Liver (tissue), 3 donors: Measurements from ENCODE around the gene ACOT11.

Experiments used
- FOXA1 ChIP-seq: IDR thresholded peaks from 2 replicates; pipeline ENCODE4 v1.6.1; 2016; ENCODE audit warnings: antibody characterized with exemption
- JUND ChIP-seq, 2 donors: IDR thresholded peaks; 2 replicates each; pipeline ENCODE4 v1.6.1; 2016; ENCODE audit warnings: antibody characterized with exemption in 2 of 2
- NR2F2 ChIP-seq: IDR thresholded peaks from 2 replicates; pipeline ENCODE4 v1.6.1; 2016; ENCODE audit warnings: antibody characterized with exemption
- TAF1 ChIP-seq: conservative IDR thresholded peaks from 2 replicates; pipeline ENCODE4 v1.6.1; 2016; ENCODE audit warnings: antibody characterized with exemption, mild to moderate bottlenecking
- TF ChIP-seq, protein P1 (sequence below): IDR thresholded peaks from 2 replicates; pipeline ENCODE4 v1.6.1; 2016; ENCODE audit warnings: antibody characterized with exemption, mild to moderate bottlenecking
- TF ChIP-seq, protein P2 (sequence below): fragments of 150-350 bp; IDR thresholded peaks from 2 replicates; pipeline ENCODE4 v1.5.1; 2017; ENCODE audit warnings: improper control_type of control experiment, low read depth, low read length; ENCODE audit not compliant: missing input control
- donor health status: healthy.
- donor health status: healthy.

DNA sequence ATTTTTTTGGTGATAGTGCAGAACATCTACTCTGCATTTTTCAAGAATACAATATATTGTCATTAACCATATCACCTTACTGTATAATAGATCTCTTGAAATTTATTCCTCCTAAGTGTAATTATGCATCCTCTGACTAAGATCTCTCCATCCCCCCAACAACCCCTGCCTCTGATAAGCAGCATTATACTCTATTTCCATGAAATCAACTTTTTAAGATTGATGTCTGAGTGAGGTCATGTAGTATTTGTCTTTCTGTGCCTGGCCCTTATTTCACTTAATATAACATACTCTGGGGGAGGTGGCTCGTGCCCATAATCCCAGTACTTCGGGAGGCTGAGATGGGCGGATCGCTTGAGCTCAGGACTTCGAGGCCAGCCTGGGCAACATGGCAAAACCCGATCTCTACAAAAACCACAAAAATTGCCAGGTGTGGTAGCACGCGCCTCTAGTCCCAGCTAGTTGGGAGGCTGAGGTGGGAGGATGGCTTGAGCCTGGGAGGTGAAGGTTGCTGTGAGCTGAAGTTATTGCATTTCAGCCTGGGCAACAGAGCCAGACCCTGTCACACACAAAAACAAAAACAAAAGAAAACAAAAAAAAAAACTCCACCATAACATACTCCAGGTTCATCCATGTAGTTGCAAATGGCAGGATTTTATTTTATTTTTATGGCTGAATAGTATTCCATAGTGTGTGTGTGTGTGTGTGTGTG is 5.7 kb downstream of the ACOT11 start:
- no peak for TF ChIP-seq NR2F2
- no peak for TF ChIP-seq FOXA1
- TF ChIP-seq, protein P1, sequence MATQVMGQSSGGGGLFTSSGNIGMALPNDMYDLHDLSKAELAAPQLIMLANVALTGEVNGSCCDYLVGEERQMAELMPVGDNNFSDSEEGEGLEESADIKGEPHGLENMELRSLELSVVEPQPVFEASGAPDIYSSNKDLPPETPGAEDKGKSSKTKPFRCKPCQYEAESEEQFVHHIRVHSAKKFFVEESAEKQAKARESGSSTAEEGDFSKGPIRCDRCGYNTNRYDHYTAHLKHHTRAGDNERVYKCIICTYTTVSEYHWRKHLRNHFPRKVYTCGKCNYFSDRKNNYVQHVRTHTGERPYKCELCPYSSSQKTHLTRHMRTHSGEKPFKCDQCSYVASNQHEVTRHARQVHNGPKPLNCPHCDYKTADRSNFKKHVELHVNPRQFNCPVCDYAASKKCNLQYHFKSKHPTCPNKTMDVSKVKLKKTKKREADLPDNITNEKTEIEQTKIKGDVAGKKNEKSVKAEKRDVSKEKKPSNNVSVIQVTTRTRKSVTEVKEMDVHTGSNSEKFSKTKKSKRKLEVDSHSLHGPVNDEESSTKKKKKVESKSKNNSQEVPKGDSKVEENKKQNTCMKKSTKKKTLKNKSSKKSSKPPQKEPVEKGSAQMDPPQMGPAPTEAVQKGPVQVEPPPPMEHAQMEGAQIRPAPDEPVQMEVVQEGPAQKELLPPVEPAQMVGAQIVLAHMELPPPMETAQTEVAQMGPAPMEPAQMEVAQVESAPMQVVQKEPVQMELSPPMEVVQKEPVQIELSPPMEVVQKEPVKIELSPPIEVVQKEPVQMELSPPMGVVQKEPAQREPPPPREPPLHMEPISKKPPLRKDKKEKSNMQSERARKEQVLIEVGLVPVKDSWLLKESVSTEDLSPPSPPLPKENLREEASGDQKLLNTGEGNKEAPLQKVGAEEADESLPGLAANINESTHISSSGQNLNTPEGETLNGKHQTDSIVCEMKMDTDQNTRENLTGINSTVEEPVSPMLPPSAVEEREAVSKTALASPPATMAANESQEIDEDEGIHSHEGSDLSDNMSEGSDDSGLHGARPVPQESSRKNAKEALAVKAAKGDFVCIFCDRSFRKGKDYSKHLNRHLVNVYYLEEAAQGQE, result no peak
- no peak for TF ChIP-seq TAF1
- no peak for TF ChIP-seq JUND (IDR thresholded peaks at IDR 0.05)
- TF ChIP-seq, protein P2, sequence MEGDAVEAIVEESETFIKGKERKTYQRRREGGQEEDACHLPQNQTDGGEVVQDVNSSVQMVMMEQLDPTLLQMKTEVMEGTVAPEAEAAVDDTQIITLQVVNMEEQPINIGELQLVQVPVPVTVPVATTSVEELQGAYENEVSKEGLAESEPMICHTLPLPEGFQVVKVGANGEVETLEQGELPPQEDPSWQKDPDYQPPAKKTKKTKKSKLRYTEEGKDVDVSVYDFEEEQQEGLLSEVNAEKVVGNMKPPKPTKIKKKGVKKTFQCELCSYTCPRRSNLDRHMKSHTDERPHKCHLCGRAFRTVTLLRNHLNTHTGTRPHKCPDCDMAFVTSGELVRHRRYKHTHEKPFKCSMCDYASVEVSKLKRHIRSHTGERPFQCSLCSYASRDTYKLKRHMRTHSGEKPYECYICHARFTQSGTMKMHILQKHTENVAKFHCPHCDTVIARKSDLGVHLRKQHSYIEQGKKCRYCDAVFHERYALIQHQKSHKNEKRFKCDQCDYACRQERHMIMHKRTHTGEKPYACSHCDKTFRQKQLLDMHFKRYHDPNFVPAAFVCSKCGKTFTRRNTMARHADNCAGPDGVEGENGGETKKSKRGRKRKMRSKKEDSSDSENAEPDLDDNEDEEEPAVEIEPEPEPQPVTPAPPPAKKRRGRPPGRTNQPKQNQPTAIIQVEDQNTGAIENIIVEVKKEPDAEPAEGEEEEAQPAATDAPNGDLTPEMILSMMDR, result no peak
